ENCODE measurements around the gene DIPK1A.

Gene DIPK1A

GRCh38 chr1:92803140-92803887 is 157.9 kb downstream of the DIPK1A start:
- no peak for DNase-seq (ENCODE audit: low read depth in 3 of 3)

GRCh38 chr1:92797961-92798360 is 163.3 kb downstream of the DIPK1A start:
- no peak for DNase-seq (ENCODE audit: low read depth in 3 of 3)

GRCh38 chr1:92797297-92797696 is 164.0 kb downstream of the DIPK1A start:
- DNase-seq (ENCODE audit: low read depth in 3 of 3), result no peak

GRCh38 chr1:92795166-92795565 is 166.1 kb downstream of the DIPK1A start:
- no peak for DNase-seq (ENCODE audit: low read depth in 3 of 3)

- no peak for DNase-seq (ENCODE audit: low read depth in 3 of 3)
These were observed 168.9 kb downstream of the DIPK1A start for GRCh38 chr1:92792340-92792782.
